GM12878 (cell line): ENCODE measurements around the gene NCR2. TPM values are rescaled to one million over a fixed set of nuclear protein-coding genes. Genes with fewer than 3 reads are reported as not detected.

ENCODE experiments used
- ATAC-seq: fragments of 200-7000 bp; cut with Tn5 transposase; 3 replicates; pipeline ENCODE4 v1.9.1; 2020; ENCODE audit warnings: mild to moderate bottlenecking, moderate library complexity
- BruUV-seq: library from RNA; stranded (reverse); fragments of 400-500 nt; replicated peaks from 2 replicates; lab custom pipeline; 2021; lab: Mats Ljungman, UMichigan
- CTCF ChIA-PET: fragments of 300-600 bp; sonication (Branson Sonifier 250); formaldehyde crosslinking; extraction: SDS; loops from one replicate; lab custom pipeline; 2021; ENCODE audit warnings: inconsistent platforms; lab: Yijun Ruan, JAX
- POLR2A ChIA-PET: fragments of 350-600 bp; formaldehyde crosslinking; extraction: SDS; loops from one replicate; lab custom pipeline; 2021; ENCODE audit warnings: inconsistent platforms; lab: Charles Lee
- RAD21 ChIA-PET: fragments of 300-600 bp; sonication (Branson Sonifier 250); formaldehyde crosslinking; loops from one replicate; lab custom pipeline; 2023; ENCODE audit warnings: antibody characterized with exemption; ENCODE audit not compliant: unreplicated experiment; lab: Charles Lee
- SMC1A ChIA-PET: fragments of 300-600 bp; sonication (Branson Sonifier 250); formaldehyde crosslinking; loops from one replicate; lab custom pipeline; 2023; ENCODE audit not compliant: unreplicated experiment, uncharacterized antibody; lab: Charles Lee
- DNase-seq: peaks from one replicate; pipeline ENCODE4 v3.0.0-alpha.2; 2011; ENCODE audit warnings: low read depth, low spot score
- FAIRE-seq: peaks from 3 replicates; lab custom pipeline; 2011; peaks lifted over from hg19 to GRCh38; lab: Jason Lieb, UNC
- H2AFZ ChIP-seq: 2 replicates; pipeline ENCODE4 v1.6.0; 2011; ENCODE audit warnings: low read depth, low read length, control low read depth; ENCODE audit not compliant: control insufficient read depth
- H3K27ac ChIP-seq: 2 replicates; pipeline ENCODE4 v1.5.1; 2011; ENCODE audit warnings: control low read depth; ENCODE audit not compliant: control insufficient read depth, insufficient read depth
- H3K27me3 ChIP-seq, 2 experiments: replicated peaks in 1 of 2; 2 replicates each; pipeline versions ENCODE4 v1.6.0 to v1.6.1; 2011; ENCODE audit warnings: low read length in 1 of 2; ENCODE audit not compliant: control insufficient read depth in 2 of 2, insufficient read depth in 2 of 2
- H3K36me3 ChIP-seq, 2 experiments: 2 replicates each; pipeline ENCODE4 v1.5.1; 2011; ENCODE audit warnings: low read length in 1 of 2; ENCODE audit not compliant: control insufficient read depth in 2 of 2, insufficient read depth in 2 of 2
- H3K4me1 ChIP-seq: 2 replicates; pipeline ENCODE4 v1.6.1; 2011; ENCODE audit warnings: mild to moderate bottlenecking, low read length, moderate library complexity, mixed read lengths; ENCODE audit not compliant: control insufficient read depth, insufficient read depth
- H3K4me2 ChIP-seq: 2 replicates; pipeline ENCODE4 v1.6.0; 2011; ENCODE audit warnings: control low read depth; ENCODE audit not compliant: control insufficient read depth, insufficient read depth
- H3K4me3 ChIP-seq: fragments of 200-600 bp; sonication (generic); 2 replicates; pipeline ENCODE4 v1.5.1; 2016
- H3K79me2 ChIP-seq: 2 replicates; pipeline ENCODE4 v1.6.0; 2011; ENCODE audit warnings: low read length; ENCODE audit not compliant: control insufficient read depth, insufficient read depth
- H3K9ac ChIP-seq: 2 replicates; pipeline ENCODE4 v1.8.0; 2011; ENCODE audit warnings: low read length, control low read depth, mixed read lengths; ENCODE audit not compliant: control insufficient read depth, insufficient read depth
- H3K9me3 ChIP-seq: replicated peaks from 3 replicates; pipeline ENCODE4 v1.5.1; 2011; ENCODE audit warnings: mild to moderate bottlenecking, low read length; ENCODE audit not compliant: control insufficient read depth, insufficient read depth
- H4K20me1 ChIP-seq: 2 replicates; pipeline ENCODE4 v1.6.0; 2011; ENCODE audit not compliant: control insufficient read depth, insufficient read depth
- BCL3 ChIP-seq: IDR thresholded peaks from 2 replicates; pipeline ENCODE4 v1.6.1; 2011; ENCODE audit warnings: borderline replicate concordance, low read depth, mild to moderate bottlenecking, moderate library complexity, low read length; ENCODE audit not compliant: insufficient read depth, poor library complexity, severe bottlenecking
- CREB1 ChIP-seq: IDR thresholded peaks from 2 replicates; pipeline ENCODE4 v1.6.1; 2012; ENCODE audit warnings: low read depth, mild to moderate bottlenecking, inconsistent platforms
- ETV6 ChIP-seq, 2 experiments: fragments of 450-650 bp in 1 of 2; IDR thresholded peaks in 1 of 2; conservative IDR thresholded peaks in 1 of 2; 2 replicates each; pipeline ENCODE4 v1.6.1; 2014; ENCODE audit warnings: antibody characterized with exemption in 1 of 2, borderline replicate concordance in 1 of 2, low read depth in 1 of 2, mild to moderate bottlenecking in 1 of 2, moderate library complexity in 1 of 2
- HDAC6 ChIP-seq: fragments of 200-600 bp; sonication (generic); IDR thresholded peaks from one replicate; pipeline ENCODE4 v1.8.0; 2017; ENCODE audit warnings: antibody characterized with exemption; ENCODE audit not compliant: unreplicated experiment
- IKZF1 ChIP-seq: fragments of 450-650 bp; conservative IDR thresholded peaks from 2 replicates; pipeline ENCODE4 v1.6.1; 2017; ENCODE audit warnings: antibody characterized with exemption, mild to moderate bottlenecking
- JUND ChIP-seq: IDR thresholded peaks from 2 replicates; pipeline ENCODE4 v1.6.1; 2012; ENCODE audit warnings: low read depth, mild to moderate bottlenecking, low read length, improper control_type of control experiment, moderate library complexity
- KAT2A ChIP-seq: conservative IDR thresholded peaks from 2 replicates; pipeline ENCODE4 v1.6.1; 2011; ENCODE audit warnings: low read depth, low read length; ENCODE audit not compliant: control insufficient read depth
- RAD21 ChIP-seq: IDR thresholded peaks from 2 replicates; pipeline ENCODE4 v1.6.1; 2011; ENCODE audit warnings: mild to moderate bottlenecking, low read depth, low read length, moderate library complexity; ENCODE audit not compliant: insufficient read depth
- SMC3 ChIP-seq: IDR thresholded peaks from 2 replicates; pipeline ENCODE4 v1.6.1; 2011; ENCODE audit warnings: low read length, improper control_type of control experiment, borderline replicate concordance
- TCF12 ChIP-seq: IDR thresholded peaks from 2 replicates; pipeline ENCODE4 v1.6.1; 2011; ENCODE audit warnings: low read depth, mild to moderate bottlenecking, low read length
- ZSCAN29 ChIP-seq: fragments of 450-650 bp; IDR thresholded peaks from 2 replicates; pipeline ENCODE4 v1.6.1; 2017; ENCODE audit warnings: mild to moderate bottlenecking, moderate library complexity
- WGBS: methylation state at CpG from one replicate; pipeline ENCODE4 v1.1.6; 2016; ENCODE audit warnings: low lambda C conversion rate; ENCODE audit not compliant: insufficient replicate concordance, insufficient coverage; ENCODE audit errors: missing lambda C conversion rate; 5-methylcytosine and 5-hydroxymethylcytosine counted together
- in situ Hi-C: fragments of 300-500 bp; cut with MboI; formaldehyde crosslinking; loops from 9 replicates; pipeline ENCODE4 v1.14.3; 2018; ENCODE audit warnings: mixed read lengths
- intact Hi-C: fragments of 100-400 bp; cut with micrococcal nuclease; formaldehyde crosslinking; loops from one replicate; pipeline ENCODE4 v1.14.2; 2022; ENCODE audit not compliant: unreplicated experiment
- polyA plus RNA-seq, 11 experiments: library from polyadenylated mRNA; depleted of rRNA in 4 of 11; unstranded in 6 of 11; stranded (reverse) in 5 of 11; fragments of >200 nt; fragmentation: Nextera tagmentation in 4 of 11; fragmentation: Illumina TruSeq in 1 of 11; extraction: Ambion mirVana in 4 of 11; extraction: Trizol in 1 of 11; gene quantifications; 1 replicate in 1 of 11; 2 replicates in 10 of 11; pipeline versions ENCODE4 v1.2.1 to v1.2.3, GENCODE V29; 2011 to 2016; ENCODE audit warnings: inconsistent platforms in 2 of 11, missing spikeins in 2 of 11, low read depth in 1 of 11
- total RNA-seq, 4 experiments: library from RNA; depleted of rRNA in 3 of 4; stranded (reverse); fragments of >200 nt in 3 of 4; fragmentation: Illumina TruSeq in 1 of 4; extraction: Trizol in 1 of 4; gene quantifications; 2 replicates each; pipeline versions ENCODE4 v1.2.1 to v1.2.3, GENCODE V29; 2013 to 2021
- TF ChIP-seq, protein P1 (sequence below): fragments of 450-650 bp; IDR thresholded peaks from 2 replicates; pipeline ENCODE4 v1.6.1; 2017; ENCODE audit warnings: mild to moderate bottlenecking, low read depth, inconsistent platforms; ENCODE audit not compliant: poor library complexity, severe bottlenecking
- TF ChIP-seq, protein P2 (sequence below), 3 experiments: IDR thresholded peaks in 2 of 3; conservative IDR thresholded peaks in 1 of 3; 2 replicates each; pipeline ENCODE4 v1.5.1; 2011; ENCODE audit warnings: low read depth in 3 of 3, low read length in 3 of 3, mild to moderate bottlenecking in 3 of 3, control low read depth in 2 of 3, moderate library complexity in 2 of 3, inconsistent platforms in 1 of 3, mixed read lengths in 1 of 3; ENCODE audit not compliant: control insufficient read depth in 2 of 3, insufficient read depth in 1 of 3; ENCODE audit errors: extremely low read depth in 1 of 3

Gene NCR2
- total and polyA plus RNA-seq, 10 of the 15 experiments (the other 5 are each of a cell fraction or from before 2014, with no cell fraction given): 0.21 to 0.53 TPM; not detected in 8

- in situ Hi-C loops (no loop called here), intact Hi-C loops (loop anchor here (1.0 to 5.0 kb wide), 2 partner anchors 61 to 410 kb away; partner anchors contain the start of gene FRS3)
- no TSS peak for BruUV-seq
- ChIA-PET CTCF (interaction anchor here (0.6 to 4.9 kb wide), 36 partner anchors 11 to 410 kb away, joined by 3 to 80 read pairs (median 6); partner anchors contain the start of gene NCR2), RAD21 (interaction anchor here (0.7 to 3.1 kb wide), 13 partner anchors 29 to 316 kb away, joined by 3 to 33 read pairs (median 5); partner anchors contain the start of gene NCR2), SMC1A (interaction anchor here (0.7 to 3.1 kb wide), 20 partner anchors 11 to 427 kb away, joined by 3 to 63 read pairs (median 5); partner anchors contain the start of gene NCR2), POLR2A (interaction anchor here (1.3 kb wide), 1 partner anchor 33 kb away, joined by 3 read pairs; no protein-coding TSS in a partner anchor)
- no peak overlapping the region for H2AFZ ChIP-seq
- no peak overlapping the region for H3K4me3 ChIP-seq
- no peak overlapping the region for H3K9ac ChIP-seq
- TF ChIP-seq IKZF1: peak; percentile 24; the same call in 1 of the 2 replicates
- no peak for TF ChIP-seq HDAC6
- TF ChIP-seq, protein P1, sequence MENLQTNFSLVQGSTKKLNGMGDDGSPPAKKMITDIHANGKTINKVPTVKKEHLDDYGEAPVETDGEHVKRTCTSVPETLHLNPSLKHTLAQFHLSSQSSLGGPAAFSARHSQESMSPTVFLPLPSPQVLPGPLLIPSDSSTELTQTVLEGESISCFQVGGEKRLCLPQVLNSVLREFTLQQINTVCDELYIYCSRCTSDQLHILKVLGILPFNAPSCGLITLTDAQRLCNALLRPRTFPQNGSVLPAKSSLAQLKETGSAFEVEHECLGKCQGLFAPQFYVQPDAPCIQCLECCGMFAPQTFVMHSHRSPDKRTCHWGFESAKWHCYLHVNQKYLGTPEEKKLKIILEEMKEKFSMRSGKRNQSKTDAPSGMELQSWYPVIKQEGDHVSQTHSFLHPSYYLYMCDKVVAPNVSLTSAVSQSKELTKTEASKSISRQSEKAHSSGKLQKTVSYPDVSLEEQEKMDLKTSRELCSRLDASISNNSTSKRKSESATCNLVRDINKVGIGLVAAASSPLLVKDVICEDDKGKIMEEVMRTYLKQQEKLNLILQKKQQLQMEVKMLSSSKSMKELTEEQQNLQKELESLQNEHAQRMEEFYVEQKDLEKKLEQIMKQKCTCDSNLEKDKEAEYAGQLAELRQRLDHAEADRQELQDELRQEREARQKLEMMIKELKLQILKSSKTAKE: no peak
- no peak for TF ChIP-seq ETV6 (conservative IDR thresholded peaks at IDR 0.05 in 1 of 2, IDR thresholded peaks at IDR 0.05 in 1 of 2; ENCODE audit: borderline replicate concordance in 1 of 2, low read depth in 1 of 2)
- no peak for TF ChIP-seq KAT2A
- peak; percentile 33; the same call in 1 of the 2 replicates for TF ChIP-seq SMC3
- no peak for TF ChIP-seq BCL3
- peak; percentile 65 for TF ChIP-seq RAD21
- TF ChIP-seq JUND: no peak
- TF ChIP-seq, protein P2, sequence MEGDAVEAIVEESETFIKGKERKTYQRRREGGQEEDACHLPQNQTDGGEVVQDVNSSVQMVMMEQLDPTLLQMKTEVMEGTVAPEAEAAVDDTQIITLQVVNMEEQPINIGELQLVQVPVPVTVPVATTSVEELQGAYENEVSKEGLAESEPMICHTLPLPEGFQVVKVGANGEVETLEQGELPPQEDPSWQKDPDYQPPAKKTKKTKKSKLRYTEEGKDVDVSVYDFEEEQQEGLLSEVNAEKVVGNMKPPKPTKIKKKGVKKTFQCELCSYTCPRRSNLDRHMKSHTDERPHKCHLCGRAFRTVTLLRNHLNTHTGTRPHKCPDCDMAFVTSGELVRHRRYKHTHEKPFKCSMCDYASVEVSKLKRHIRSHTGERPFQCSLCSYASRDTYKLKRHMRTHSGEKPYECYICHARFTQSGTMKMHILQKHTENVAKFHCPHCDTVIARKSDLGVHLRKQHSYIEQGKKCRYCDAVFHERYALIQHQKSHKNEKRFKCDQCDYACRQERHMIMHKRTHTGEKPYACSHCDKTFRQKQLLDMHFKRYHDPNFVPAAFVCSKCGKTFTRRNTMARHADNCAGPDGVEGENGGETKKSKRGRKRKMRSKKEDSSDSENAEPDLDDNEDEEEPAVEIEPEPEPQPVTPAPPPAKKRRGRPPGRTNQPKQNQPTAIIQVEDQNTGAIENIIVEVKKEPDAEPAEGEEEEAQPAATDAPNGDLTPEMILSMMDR (IDR thresholded peaks at IDR 0.05 in 2 of 3, conservative IDR thresholded peaks at IDR 0.05 in 1 of 3; ENCODE audit: control insufficient read depth in 2 of 3, extremely low read depth in 1 of 3, insufficient read depth in 1 of 3, low read depth in 3 of 3, low read length in 3 of 3): peak; percentile 46 to 68 (median 50); a peak in 4 of 6 replicates
- TF ChIP-seq TCF12: no peak
- no peak for TF ChIP-seq ZSCAN29
- TF ChIP-seq CREB1: no peak
- peaks cover 6 to 9% of the 10 kb centered on the region in 2 experiments; a peak in 3 of 4 replicates for H3K27me3 ChIP-seq
- no peaks in the 10 kb centered on the region for H3K36me3 ChIP-seq
- no peaks in the 10 kb centered on the region; the same call in 2 of the 3 replicates for H3K9me3 ChIP-seq
- H4K20me1 ChIP-seq: no peaks in the 10 kb centered on the region
- ATAC-seq: peak; percentile 76
- DNase-seq: no peak
- no peak overlapping the region for H3K4me2 ChIP-seq
- 20% methylated on average over 2 of the region's 2 CpGs for WGBS
- FAIRE-seq: no peak
- no peak overlapping the region for H3K27ac ChIP-seq
- no peaks in the 10 kb centered on the region for H3K4me1 ChIP-seq
- H3K79me2 ChIP-seq: no peaks in the 10 kb centered on the region
Measured at GRCh38 chr6:41367700-41368099, 32.3 kb downstream of the NCR2 start.
